Fibroblast of pulmonary artery (primary cell): ENCODE data around the gene ISG20.
"Not testable (repeated sequence)": the region's sequence is repeated elsewhere in the genome, so short reads cannot be mapped to it uniquely, and the experiment has no call there.

ENCODE experiments used
- DNase-seq: peaks from one replicate; pipeline ENCODE4 v3.0.0-alpha.2; 2010; ENCODE audit warnings: low read depth
- H3K4me3 ChIP-seq: replicated peaks from 2 replicates; pipeline ENCODE4 v1.5.1; 2011; ENCODE audit warnings: low read depth, mild to moderate bottlenecking, control low read depth, low read length, moderate library complexity
- TF ChIP-seq, protein P1 (sequence below): IDR thresholded peaks from 2 replicates; pipeline ENCODE4 v1.5.1; 2011; ENCODE audit warnings: mild to moderate bottlenecking, control low read depth, low read length, inconsistent platforms; ENCODE audit errors: missing control alignments

ISG20 gene

DNA sequence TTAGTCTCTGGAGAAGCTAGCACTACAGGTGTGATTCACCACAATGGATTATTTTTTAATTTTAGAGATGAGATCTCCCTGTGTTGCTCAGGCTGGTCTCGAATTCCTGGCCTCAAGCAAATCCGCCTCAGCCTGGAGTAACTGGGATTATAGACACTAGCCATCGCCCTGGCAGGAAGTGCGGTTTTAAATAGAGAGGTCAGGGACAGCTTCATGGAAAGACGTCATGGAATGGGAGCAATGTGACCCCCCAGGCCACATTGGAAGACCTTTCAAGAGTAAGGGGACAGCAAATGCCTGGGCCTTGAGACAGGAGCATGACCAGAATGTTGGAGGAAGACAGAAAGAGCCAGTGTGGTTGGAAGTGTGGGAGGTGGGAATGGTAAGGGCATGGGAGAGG lies 2.2 kb upstream of the ISG20 start:
- no peak for DNase-seq
- TF ChIP-seq, protein P1, sequence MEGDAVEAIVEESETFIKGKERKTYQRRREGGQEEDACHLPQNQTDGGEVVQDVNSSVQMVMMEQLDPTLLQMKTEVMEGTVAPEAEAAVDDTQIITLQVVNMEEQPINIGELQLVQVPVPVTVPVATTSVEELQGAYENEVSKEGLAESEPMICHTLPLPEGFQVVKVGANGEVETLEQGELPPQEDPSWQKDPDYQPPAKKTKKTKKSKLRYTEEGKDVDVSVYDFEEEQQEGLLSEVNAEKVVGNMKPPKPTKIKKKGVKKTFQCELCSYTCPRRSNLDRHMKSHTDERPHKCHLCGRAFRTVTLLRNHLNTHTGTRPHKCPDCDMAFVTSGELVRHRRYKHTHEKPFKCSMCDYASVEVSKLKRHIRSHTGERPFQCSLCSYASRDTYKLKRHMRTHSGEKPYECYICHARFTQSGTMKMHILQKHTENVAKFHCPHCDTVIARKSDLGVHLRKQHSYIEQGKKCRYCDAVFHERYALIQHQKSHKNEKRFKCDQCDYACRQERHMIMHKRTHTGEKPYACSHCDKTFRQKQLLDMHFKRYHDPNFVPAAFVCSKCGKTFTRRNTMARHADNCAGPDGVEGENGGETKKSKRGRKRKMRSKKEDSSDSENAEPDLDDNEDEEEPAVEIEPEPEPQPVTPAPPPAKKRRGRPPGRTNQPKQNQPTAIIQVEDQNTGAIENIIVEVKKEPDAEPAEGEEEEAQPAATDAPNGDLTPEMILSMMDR = no peak
- no peak overlapping the region for H3K4me3 ChIP-seq

DNA sequence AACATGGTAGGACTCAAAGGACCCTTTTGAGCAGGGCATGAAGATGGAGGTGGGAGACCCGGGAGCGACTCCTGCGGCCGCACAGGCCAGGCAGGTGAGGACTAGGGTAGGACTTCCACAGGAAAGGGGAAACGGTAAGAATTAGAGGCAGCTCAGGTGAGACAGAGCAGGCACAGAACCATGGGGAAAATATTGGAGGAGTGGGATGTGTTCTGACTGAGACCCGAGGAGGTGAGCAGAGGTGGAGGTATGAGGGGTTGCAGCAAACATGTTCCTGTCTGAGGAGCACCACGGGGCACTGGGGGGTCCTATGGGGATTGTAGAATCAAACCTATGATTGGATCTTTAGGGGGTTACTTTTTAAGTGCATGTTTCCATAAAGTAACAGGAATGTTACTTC lies 1.4 kb upstream of the ISG20 start:
- TF ChIP-seq, protein P1 = no peak
- no peak overlapping the region for H3K4me3 ChIP-seq
- no peak for DNase-seq

DNA sequence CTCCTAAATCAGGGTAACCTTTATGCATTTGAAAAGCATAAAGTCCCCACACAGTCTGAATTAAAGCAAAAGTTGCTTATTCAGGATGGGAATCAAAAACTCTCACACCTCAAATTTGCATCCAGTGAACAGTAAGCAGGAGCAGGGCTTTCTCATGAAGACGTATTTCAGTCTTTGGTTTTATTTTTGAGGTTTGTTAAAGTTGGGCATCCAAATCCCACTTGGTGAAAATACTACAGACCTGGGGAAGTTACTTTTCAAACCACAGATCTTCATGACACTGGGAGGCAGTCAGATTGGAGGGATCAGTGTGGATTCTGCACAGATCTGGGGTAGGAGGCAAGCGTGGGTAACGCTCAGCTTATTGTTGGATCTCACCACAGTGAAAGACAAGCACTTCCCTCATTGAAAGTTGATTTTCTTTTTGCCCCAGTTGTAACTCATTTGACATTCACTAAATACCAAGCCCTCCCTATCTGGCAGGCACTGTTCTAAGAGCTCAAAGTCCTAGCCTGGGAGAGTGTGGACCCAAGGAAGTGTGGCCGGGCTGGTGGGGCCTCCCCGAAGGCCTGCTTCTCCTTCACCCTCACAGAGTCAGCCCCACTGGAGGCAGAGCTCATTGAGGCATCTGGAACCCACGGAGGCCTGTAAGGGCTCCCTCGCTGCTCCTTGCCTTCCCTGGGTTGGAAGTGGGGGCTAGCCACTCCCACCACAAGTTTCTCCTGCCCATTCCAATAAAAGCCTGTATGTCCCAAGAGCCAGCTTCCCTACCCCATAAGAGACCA lies 783 bp upstream of the ISG20 start:
- TF ChIP-seq, protein P1 = no peak
- H3K4me3 ChIP-seq = peak overlapping the region; percentile 54
- no peak for DNase-seq

DNA sequence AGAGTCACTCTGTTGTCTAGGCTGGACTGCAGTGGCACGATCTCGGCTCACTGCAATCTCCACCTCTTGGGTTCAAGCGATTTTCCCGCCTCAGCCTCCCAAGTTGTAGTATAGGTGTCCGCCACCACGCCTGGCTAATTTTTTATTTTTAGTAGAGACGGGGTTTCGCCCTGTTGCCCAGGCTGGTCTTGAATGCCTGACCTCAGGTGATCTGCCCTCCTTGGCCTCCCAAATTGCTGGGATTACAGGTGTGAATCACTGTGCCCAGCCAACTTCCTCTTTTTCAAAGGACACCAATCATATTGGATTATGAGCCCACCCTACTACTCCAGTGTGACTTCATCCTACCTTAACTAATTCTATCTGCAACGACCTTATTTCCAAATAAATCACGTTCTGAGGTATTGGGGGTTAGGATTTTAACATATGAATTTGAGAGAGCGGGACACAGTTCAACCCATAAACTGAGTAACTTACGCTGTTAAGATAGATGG lies 3.2 kb downstream of the ISG20 start:
- DNase-seq = no peak
- no peak overlapping the region for H3K4me3 ChIP-seq
- TF ChIP-seq, protein P1 = no peak

DNA sequence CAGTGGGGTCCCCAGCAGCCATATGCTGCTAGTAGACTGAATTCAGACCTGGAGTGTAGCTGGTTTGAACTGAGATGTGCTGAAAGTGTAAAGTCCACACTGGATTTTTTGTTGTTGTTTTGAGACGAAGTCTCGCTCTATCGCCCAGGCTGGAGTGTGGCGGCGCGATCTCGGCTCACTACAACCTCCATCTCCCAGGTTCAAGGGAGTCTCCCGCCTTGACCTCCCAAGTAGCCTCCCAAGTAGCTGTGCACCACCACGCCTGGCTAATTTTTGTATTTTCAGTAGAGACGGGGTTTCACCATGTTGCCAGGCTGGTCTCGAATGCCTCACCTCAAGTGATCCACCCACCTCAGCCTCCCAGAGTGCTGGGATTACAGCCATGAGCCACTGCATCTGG lies 3.7 kb downstream of the ISG20 start:
- H3K4me3 ChIP-seq, DNase-seq: not testable (repeated sequence)

DNA sequence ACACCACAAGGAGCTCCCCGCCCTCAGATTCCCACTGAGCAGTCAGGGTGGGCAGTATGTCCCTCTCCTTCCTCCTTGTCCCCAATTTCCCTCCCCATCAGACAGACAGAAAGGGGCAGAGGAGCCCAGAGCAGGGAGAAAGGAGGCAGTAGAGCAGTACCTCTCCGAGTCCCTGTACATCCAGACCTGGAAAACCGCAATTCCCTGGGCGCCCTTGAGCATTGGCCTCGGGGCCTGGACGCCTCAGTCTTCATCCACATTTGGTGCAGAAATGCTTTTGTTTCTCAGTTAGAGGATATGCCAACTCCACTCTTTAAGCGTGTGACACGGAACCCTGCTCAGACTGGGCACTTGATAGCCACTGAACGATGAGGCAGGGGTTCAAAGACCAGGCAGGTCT lies 5.9 kb downstream of the ISG20 start:
- TF ChIP-seq, protein P1 = no peak
- H3K4me3 ChIP-seq = no peak overlapping the region
- DNase-seq = no peak

DNA sequence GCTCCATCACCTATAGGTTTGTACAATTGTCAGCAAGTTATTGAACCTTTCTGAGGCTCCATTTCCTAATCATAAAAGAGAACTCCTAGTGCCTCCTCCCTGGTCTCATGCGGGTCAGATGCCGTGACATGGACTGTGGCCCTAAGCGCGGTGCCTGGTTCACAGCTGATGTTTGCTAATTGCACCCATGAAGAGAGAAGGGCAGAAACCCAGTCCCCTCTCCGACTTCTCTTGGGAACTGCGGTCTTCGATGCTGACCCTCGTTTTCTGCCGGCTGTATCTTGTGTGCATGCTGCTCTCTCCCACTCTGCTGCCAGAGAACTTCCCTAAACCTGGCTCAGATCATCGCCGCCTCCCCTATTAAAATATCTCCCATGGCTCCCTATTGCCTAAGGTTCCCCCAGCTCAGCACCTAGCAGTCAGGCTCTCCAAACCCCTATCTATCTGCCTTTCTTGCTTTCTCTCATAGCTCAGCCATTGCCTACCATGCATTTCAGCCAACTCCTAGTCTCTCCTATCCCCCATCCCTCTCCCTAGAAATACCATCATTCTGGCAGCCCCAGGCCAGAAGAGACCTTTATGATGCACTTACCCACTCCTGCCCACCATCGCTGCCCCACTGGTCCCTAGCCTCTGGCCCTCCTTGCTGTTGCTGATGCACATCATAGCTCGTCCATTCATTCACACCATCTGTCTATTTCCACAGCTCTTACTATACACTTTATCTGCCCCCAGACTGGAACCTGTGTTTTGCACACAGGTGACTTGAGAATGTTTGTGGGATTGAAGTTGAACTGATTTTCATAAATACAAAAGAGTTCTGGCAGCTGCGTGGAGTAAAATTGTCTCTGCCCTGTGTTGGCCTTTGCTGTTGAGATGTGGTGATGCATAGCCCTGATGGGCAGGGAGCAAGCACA lies 6.6 kb downstream of the ISG20 start:
- no peak overlapping the region for H3K4me3 ChIP-seq
- DNase-seq = no peak

More for the DNA sequence above, 6.6 kb downstream of the ISG20 start:
- TF ChIP-seq, protein P1 = no peak
